Measurements from ENCODE around the gene RALGAPA1.
"Not testable (repeated sequence)": the region's sequence is repeated elsewhere in the genome, so short reads cannot be mapped to it uniquely, and the experiment has no call there.

RALGAPA1 gene

GRCh38 chr14:35761922-35762321 is 47.2 kb downstream of the RALGAPA1 start:
- DNase-seq (ENCODE audit: low spot score) = no peak

DNA sequence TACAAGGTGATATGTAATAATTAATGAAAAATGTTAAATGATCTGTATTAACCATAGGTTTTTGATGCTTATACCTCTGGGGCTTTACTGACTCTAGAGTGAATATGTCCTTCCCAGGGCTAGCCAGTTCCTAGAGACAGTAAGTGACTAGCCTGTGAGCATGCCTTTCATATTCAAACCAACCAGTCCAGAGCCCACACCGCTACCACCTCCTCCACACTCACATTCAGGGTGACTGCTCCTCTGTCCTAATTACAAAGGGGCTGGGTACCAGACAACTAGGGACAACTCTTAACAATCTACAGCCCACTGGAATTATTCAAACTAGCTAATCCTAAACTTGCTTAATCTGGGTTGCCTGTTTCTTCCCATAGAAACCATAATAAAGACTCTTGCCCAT is 49.0 kb downstream of the RALGAPA1 start:
- no peak for DNase-seq (ENCODE audit: low spot score)

DNA sequence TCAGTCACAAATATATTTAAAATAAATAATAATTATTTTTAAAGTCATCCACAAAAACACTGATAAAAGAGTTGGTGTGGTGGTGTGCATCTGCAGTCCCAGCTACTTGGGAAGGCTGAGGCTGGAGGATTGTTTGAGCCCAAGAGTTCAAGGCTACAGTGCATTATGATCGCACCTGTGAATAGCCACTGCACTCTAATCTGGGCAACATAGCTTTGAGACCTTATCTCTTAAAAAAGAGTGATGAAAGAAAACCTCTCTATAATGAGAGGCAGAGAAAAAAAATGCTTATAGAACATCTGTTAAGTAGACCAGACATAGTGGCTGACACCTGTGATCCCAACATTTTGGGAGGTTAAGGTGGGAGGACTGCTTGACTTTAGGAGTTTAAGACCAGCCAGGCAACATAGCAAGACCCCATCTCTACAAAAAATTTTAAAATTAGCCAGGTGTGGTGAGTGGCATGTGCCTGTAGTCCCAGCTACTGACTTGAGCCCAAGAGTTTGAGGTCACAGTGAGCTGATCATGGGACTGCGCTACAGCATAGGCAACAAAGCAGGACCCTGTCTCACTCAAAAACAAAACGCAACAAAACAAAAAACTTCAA is 50.5 kb downstream of the RALGAPA1 start:
- DNase-seq (ENCODE audit: low spot score) = no peak

DNA sequence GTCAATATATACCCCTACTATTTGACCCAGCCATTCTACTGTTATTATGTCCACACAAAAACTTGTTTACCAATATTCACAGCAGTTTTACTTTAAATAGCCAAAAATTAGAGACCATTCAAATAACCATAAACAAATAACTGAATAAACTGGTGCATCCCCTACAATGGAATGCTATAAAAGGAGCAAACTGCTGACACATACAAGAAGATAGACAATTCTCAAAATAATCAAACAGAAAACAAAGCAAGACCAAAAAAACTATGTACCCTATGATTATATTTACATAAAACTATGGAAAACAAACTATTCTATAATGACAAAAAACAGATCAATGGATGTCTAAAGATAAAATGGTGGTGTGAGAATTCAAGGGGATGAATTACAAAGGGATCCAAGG is 54.4 kb downstream of the RALGAPA1 start:
- DNase-seq (ENCODE audit: low spot score) = no peak

- no peak for DNase-seq (ENCODE audit: low spot score)
Measured at GRCh38 chr14:35752380-35752779, 56.7 kb downstream of the RALGAPA1 start.

- no peak for DNase-seq (ENCODE audit: low spot score)
Measured at GRCh38 chr14:35750202-35750904, 58.7 kb downstream of the RALGAPA1 start.

- DNase-seq (ENCODE audit: low spot score) = no peak
Measured at GRCh38 chr14:35747379-35747778, 61.7 kb downstream of the RALGAPA1 start.

GRCh38 chr14:35742442-35742841 is 66.7 kb downstream of the RALGAPA1 start:
- DNase-seq (ENCODE audit: low spot score) = no peak

- no peak for DNase-seq (ENCODE audit: low spot score)
Measured at GRCh38 chr14:35742032-35742371, 67.1 kb downstream of the RALGAPA1 start.

DNA sequence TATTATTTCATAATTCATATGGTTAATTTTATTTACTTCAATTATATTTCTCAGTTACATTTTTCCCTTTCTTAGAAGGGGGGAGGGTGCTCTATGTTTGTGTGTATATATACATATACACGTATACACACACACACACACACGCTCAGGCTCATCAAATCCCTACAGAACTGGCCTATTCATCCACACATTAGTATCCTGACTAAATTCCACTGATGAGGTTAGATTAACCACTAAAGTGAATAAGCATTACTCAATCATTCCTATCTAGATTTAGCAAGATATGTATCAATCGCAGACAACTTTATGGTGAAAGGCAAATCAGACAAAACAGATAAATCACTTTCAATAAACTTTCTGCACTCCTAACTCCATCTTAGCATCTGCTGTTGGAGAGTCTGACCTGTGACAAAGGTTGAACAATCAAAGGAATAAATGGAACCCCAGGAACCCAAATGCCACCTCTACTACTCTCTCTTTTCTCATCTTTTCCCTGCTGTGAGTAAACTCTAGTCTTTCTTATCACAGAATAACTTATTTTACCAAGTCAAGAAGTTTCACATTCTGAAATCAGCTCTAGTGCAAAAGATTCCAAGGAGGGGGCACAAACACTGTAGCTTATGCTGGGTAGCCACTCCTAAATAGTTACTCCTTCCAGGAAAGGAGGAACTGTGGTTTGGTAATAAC is 67.6 kb downstream of the RALGAPA1 start:
- no peak for DNase-seq (ENCODE audit: low spot score)

- DNase-seq (ENCODE audit: low spot score) = no peak
Measured at GRCh38 chr14:35740215-35740614, 68.9 kb downstream of the RALGAPA1 start.

DNA sequence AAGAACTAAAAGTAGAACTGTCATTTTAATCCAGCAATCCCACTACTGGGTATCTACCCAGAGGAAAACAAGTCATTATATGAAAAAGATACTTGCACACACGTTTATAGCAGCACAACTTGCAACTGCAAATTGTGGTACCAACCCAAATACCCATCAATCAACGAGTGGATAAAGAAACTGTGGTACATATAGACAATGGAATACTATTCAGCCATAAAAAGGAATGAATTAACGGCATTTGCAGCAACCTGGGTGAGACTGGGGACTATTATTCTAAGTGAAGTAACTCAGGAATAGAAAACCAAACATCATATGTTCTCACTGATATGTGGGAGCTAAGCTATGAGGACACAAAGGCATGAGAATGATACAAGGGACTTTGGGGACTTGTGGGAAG is 73.9 kb downstream of the RALGAPA1 start:
- DNase-seq (ENCODE audit: low spot score) = not testable (repeated sequence)

- DNase-seq (ENCODE audit: low spot score) = not testable (repeated sequence)
Measured at GRCh38 chr14:35733510-35733909, 75.6 kb downstream of the RALGAPA1 start.

GRCh38 chr14:35730871-35731270 is 78.2 kb downstream of the RALGAPA1 start:
- DNase-seq (ENCODE audit: low spot score) = no peak

DNA sequence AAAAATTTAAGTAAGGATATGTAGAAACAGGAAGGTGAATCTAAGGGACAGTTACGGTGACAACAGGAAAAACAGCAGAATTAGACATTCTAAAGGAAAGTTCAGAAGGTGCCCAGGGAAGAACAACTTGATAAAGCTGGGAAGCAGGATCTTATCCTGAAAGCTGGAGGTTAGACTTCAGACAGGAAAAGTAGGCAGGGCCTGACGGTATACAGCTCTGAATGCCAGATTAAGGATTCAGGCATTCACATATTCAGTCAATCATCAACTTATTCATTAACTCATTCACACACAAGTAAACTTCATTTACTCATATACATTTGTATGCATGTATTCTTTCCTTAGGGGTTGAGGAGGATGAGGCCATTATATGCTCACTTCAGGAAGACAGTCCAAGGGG is 81.3 kb downstream of the RALGAPA1 start:
- no peak for DNase-seq (ENCODE audit: low spot score)

DNA sequence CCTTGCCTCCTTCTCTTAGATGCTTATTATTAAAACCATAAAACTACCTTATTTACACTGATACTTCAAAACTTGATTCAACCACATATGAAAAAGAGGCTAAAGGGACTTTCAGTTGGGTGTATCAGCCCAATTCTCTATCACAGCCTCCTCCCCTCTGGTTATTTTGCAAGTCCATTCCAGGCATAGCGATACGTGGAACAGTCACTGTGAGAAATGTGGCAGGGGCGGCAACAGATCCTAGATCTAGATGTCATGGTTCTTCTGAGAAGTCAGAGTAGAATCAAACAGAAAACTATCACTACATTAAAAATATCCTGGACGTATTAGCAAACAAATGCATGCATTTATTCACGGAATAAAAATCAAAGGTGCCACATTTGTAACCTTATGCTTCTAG is 83.2 kb downstream of the RALGAPA1 start:
- no peak for DNase-seq (ENCODE audit: low spot score)

DNA sequence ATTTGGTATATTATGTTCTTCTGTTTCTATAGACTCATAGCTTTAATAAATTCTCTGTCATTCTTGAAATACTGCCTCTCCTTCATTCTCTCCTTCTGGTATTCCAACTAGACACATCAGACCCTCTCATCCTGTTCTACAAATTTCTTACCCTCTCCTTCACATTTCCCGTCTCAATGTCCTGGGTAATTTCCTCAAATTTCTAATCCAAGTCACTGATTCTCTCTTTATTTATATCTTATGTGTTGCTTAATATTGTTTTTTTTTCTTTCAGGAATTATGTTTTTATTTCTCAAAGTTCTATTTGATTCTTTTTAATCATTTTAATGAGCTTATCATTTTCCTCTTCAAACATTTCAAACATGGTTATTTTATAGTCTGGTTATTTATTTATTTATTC is 94.0 kb downstream of the RALGAPA1 start:
- no peak for DNase-seq (ENCODE audit: low spot score)

GRCh38 chr14:35712466-35712865 is 96.6 kb downstream of the RALGAPA1 start:
- no peak for DNase-seq (ENCODE audit: low spot score)

GRCh38 chr14:35708062-35708461 is 101.0 kb downstream of the RALGAPA1 start:
- no peak for DNase-seq (ENCODE audit: low spot score)

DNA sequence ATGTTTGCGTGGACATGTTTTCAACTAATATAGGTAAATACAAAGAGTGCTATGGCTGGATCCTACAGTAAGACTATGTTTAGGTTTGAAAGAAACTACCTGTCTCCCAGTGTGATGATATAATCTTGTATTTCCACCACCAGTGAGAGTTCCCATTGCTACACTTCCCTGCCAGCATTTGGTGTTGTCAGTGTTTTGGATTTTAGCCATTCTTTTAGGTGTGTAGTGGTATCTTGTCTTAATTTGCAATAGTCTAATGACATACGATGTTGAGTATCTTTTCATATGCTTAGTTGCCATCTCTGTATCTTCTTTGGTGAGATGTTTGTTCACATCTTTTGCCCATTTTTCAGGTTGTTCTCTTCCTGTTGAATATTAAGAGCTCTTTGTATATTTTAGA is 103.5 kb downstream of the RALGAPA1 start:
- DNase-seq (ENCODE audit: low spot score) = no peak

GRCh38 chr14:35704793-35705493 is 104.2 kb downstream of the RALGAPA1 start:
- no peak for DNase-seq (ENCODE audit: low spot score)

GRCh38 chr14:35701531-35701930 is 107.6 kb downstream of the RALGAPA1 start:
- no peak for DNase-seq (ENCODE audit: low spot score)
